ENCODE measurements around the gene TRIM31. TPM values are rescaled to one million over a fixed set of nuclear protein-coding genes. Genes with fewer than 3 reads are reported as not detected.
A peak's percentile ranks its signal among the peaks of the same experiment; 100 is the strongest.

The TRIM31 gene
- total RNA-seq, 2 donors from 2014 or later = not detected

GRCh38 chr6:30102414-30102969 is 10.4 kb downstream of the TRIM31 start:
- TF ChIP-seq CTCF (conservative IDR thresholded peaks at IDR 0.05) = no peak
- H3K9me3 ChIP-seq (ENCODE audit: control insufficient read depth, low read length) = no peaks in the 10 kb centered on the region
- no peaks in the 10 kb centered on the region for H3K9me3 Mint-ChIP-seq
- H3K27ac Mint-ChIP-seq = no peak overlapping the region
- H3K4me3 Mint-ChIP-seq = peak overlapping the region; percentile 57
- H3K36me3 Mint-ChIP-seq (ENCODE audit: low read depth) = no peaks in the 10 kb centered on the region
- no peak overlapping the region for H3K27ac ChIP-seq (ENCODE audit: low read depth, low read length)
- H3K4me3 ChIP-seq (ENCODE audit: low read length) = peak overlapping the region; percentile 76
- peaks cover 92% of the 10 kb centered on the region for H3K27me3 Mint-ChIP-seq (ENCODE audit: insufficient read depth)
- no peak for DNase-seq
- H3K4me1 ChIP-seq (ENCODE audit: control insufficient read depth, insufficient read depth, low read length) = no peaks in the 10 kb centered on the region
- H3K4me1 Mint-ChIP-seq = peaks cover 28% of the 10 kb centered on the region
- H3K36me3 ChIP-seq (ENCODE audit: control insufficient read depth, insufficient read depth, low read length) = no peaks in the 10 kb centered on the region
- H3K9ac ChIP-seq (ENCODE audit: extremely low read depth, low read length, poor library complexity, severe bottlenecking) = no peak overlapping the region
- H3K27me3 ChIP-seq (ENCODE audit: control insufficient read depth, insufficient read depth, low read length, poor library complexity, severe bottlenecking) = peaks cover 88% of the 10 kb centered on the region
- WGBS, 2 experiments (ENCODE audit: insufficient coverage in 1 of 2, insufficient read length in 1 of 2) = 42 to 83% methylated on average over 4 to 15 of the region's 15 CpGs

DNA sequence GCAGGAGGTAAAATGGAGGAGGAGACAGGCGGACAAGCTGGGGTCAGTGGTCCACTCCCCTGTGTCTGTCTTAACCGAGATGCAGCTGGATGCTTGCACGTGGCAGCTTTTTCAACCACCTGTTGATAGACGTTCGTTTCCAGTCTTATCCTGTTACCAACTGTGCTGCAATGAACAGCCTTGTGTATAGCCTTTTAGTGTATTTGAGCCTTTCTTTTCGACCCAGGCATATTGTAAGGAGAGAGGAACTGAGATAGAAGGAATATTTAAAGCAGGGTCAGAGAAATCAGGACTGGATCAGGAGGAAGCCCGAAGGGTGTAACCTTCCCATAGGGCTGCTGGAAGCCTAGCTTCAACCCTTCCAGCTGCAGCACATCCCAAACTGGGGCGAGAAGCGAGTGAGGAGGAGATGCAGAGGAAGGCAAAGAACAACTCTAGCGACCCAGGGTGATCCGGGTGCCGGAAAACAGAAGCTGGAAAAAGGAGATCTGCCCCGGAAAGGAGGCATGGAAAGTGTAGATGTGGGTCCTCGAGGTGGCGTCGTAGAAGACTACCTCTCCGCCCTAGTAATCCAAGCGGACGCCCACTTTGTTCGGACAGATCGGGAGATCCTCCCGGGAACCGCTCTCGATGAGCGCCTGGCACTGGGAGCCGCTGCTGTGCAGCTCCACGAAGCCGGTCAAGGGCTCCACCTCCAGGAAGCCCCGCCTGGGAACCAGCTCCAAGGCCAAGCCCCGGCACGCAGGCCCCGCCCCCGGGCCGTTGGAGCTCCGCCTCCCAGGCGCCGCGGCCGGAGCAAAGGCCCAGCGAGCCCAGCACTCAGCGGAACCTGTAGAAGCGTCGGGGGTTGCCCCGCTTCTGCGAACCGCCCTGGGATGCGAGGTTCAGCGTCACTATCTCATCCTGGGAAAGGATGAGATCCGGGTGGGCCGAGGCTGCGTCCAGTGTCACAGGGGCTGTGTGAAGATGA is 11.2 kb downstream of the TRIM31 start:
- peak overlapping the region; percentile 57 for H3K4me3 Mint-ChIP-seq
- Histone ChIP-seq H3K9me3 (ENCODE audit: control insufficient read depth, low read length) (no peaks in the 10 kb centered on the region), H3K27ac (ENCODE audit: low read depth, low read length) (no peak overlapping the region), H3K27me3 (ENCODE audit: control insufficient read depth, insufficient read depth, low read length, poor library complexity, severe bottlenecking) (peaks cover 95% of the 10 kb centered on the region), H3K9ac (ENCODE audit: extremely low read depth, low read length, poor library complexity, severe bottlenecking) (no peak overlapping the region), H3K4me3 (ENCODE audit: low read length) (peak overlapping the region; percentile 76), H3K36me3 (ENCODE audit: control insufficient read depth, insufficient read depth, low read length) (no peaks in the 10 kb centered on the region), H3K4me1 (ENCODE audit: control insufficient read depth, insufficient read depth, low read length) (no peaks in the 10 kb centered on the region)
- peak; percentile 37 for TF ChIP-seq CTCF (conservative IDR thresholded peaks at IDR 0.05)
- H3K27me3 Mint-ChIP-seq (ENCODE audit: insufficient read depth) = peaks cover 93% of the 10 kb centered on the region
- no peaks in the 10 kb centered on the region for H3K36me3 Mint-ChIP-seq (ENCODE audit: low read depth)
- peaks cover 36% of the 10 kb centered on the region for H3K4me1 Mint-ChIP-seq
- H3K27ac Mint-ChIP-seq = peak overlapping the region; percentile 67
- WGBS, 2 experiments (ENCODE audit: insufficient coverage in 1 of 2, insufficient read length in 1 of 2) = 4% methylated on average over 22 to 51 of the region's 51 CpGs
- no peaks in the 10 kb centered on the region for H3K9me3 Mint-ChIP-seq
- peak; percentile 98 for DNase-seq

DNA sequence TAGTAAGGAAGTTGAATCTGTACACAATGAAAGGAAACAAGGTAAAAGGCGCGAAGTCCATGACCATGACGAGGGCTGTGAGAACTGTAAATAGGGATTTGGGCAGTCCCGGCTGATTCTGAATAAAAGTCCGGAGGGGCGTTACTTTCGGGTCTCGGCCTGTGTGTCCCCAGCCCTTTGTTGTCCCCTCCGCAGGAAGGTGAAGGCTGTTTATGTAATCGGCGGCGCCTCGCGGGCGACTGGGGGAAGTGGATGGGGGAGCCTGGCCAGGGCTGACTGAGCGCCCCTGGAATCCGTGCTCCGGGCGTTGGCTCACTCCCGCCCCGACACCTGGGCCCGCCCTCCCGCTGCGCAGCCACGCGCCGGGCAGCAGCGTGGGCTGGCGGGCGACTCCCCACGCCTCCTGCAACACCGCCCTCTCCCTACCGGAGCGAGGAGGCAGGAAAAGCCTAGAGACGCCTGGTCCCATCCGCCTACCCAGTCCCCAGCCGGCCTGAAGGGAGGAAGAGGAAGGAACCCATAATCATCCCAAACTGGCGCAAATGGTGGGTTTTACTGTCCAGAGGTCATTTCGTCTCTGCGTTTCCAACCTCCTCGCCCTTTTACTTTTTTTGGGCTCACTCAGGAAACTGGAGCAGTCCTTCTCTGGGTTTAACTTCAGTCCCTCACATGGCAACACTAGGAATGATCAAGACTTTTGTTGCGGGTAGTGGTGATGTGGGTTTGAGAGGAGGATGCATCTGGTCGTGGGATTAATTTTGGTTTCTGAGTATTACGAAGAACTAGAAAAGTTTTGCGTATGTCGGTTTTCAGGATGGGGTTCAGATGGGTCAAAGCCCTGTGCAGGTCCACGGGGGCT is 12.1 kb downstream of the TRIM31 start:
- H3K9me3 Mint-ChIP-seq = no peaks in the 10 kb centered on the region
- DNase-seq = peak; percentile 77
- Histone ChIP-seq H3K9ac (ENCODE audit: extremely low read depth, low read length, poor library complexity, severe bottlenecking) (no peak overlapping the region), H3K9me3 (ENCODE audit: control insufficient read depth, low read length) (no peaks in the 10 kb centered on the region), H3K27me3 (ENCODE audit: control insufficient read depth, insufficient read depth, low read length, poor library complexity, severe bottlenecking) (peaks cover 90% of the 10 kb centered on the region), H3K4me3 (ENCODE audit: low read length) (peak overlapping the region; percentile 76), H3K4me1 (ENCODE audit: control insufficient read depth, insufficient read depth, low read length) (no peaks in the 10 kb centered on the region), H3K27ac (ENCODE audit: low read depth, low read length) (no peak overlapping the region), H3K36me3 (ENCODE audit: control insufficient read depth, insufficient read depth, low read length) (no peaks in the 10 kb centered on the region)
- peaks cover 92% of the 10 kb centered on the region for H3K27me3 Mint-ChIP-seq (ENCODE audit: insufficient read depth)
- WGBS, 2 experiments (ENCODE audit: insufficient coverage in 1 of 2, insufficient read length in 1 of 2) = 7 to 24% methylated on average over 9 to 47 of the region's 47 CpGs
- peaks cover 37% of the 10 kb centered on the region for H3K4me1 Mint-ChIP-seq
- peak overlapping the region; percentile 57 for H3K4me3 Mint-ChIP-seq
- H3K27ac Mint-ChIP-seq = no peak overlapping the region
- H3K36me3 Mint-ChIP-seq (ENCODE audit: low read depth) = no peaks in the 10 kb centered on the region
- peak; percentile 15 for TF ChIP-seq CTCF (conservative IDR thresholded peaks at IDR 0.05)

Measured in endodermal cell (in vitro differentiated cells).